ENCODE results near the gene DIS3L2.

The DIS3L2 gene

GRCh38 chr2:232038881-232039485 lies 77.5 kb downstream of the DIS3L2 start:
- H3K27me3 ChIP-seq = no peaks in the 10 kb centered on the region
- H3K36me3 ChIP-seq = peaks cover 42% of the 10 kb centered on the region
- no peaks in the 10 kb centered on the region for H4K20me1 ChIP-seq
- H3K4me1 ChIP-seq = no peaks in the 10 kb centered on the region
- H3K4me3 ChIP-seq = no peak overlapping the region
- H3K27ac ChIP-seq = no peak overlapping the region
- H3K4me2 ChIP-seq = no peak overlapping the region
- H3K9me3 ChIP-seq = peaks cover 34% of the 10 kb centered on the region
- no peak for TF ChIP-seq Cebpa-rat (IDR thresholded peaks at IDR 0.05)
- no peak overlapping the region for H3K9ac ChIP-seq

GRCh38 chr2:232042911-232043574 lies 81.5 kb downstream of the DIS3L2 start:
- H3K4me2 ChIP-seq = no peak overlapping the region
- peaks cover 24% of the 10 kb centered on the region; the same call in 1 of the 2 replicates for H3K36me3 ChIP-seq
- H3K9ac ChIP-seq = no peak overlapping the region
- TF ChIP-seq Cebpa-rat (IDR thresholded peaks at IDR 0.05) = no peak
- H3K4me1 ChIP-seq = no peaks in the 10 kb centered on the region
- no peak overlapping the region for H3K27ac ChIP-seq
- no peaks in the 10 kb centered on the region for H4K20me1 ChIP-seq
- no peaks in the 10 kb centered on the region for H3K27me3 ChIP-seq
- no peaks in the 10 kb centered on the region for H3K9me3 ChIP-seq
- no peak overlapping the region for H3K4me3 ChIP-seq

DNA sequence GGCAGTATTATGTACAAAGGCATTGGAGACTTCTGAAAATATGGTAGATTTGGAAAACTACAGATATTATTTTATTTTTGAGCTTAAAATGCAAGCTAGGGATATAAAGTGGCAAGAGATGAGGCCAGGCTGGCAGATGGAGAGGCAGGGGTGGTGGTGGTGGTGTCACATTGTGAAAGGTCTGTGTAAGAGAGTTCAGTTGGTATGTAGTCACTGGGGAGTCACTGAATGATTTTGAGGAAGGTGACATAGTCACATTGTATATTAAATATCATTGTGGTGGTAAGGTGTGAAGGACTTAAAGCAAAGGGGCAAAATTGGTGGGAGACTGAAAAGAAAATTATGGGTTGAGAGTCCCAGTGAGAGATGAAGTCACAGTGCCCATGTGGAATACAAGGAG lies 82.5 kb downstream of the DIS3L2 start:
- H3K36me3 ChIP-seq = peaks cover 19% of the 10 kb centered on the region; the same call in 1 of the 2 replicates
- no peaks in the 10 kb centered on the region for H4K20me1 ChIP-seq
- H3K9ac ChIP-seq = no peak overlapping the region
- no peaks in the 10 kb centered on the region for H3K9me3 ChIP-seq
- H3K4me3 ChIP-seq = no peak overlapping the region
- no peaks in the 10 kb centered on the region for H3K4me1 ChIP-seq
- no peak overlapping the region for H3K4me2 ChIP-seq
- no peak overlapping the region for H3K27ac ChIP-seq
- no peaks in the 10 kb centered on the region for H3K27me3 ChIP-seq
- TF ChIP-seq Cebpa-rat (IDR thresholded peaks at IDR 0.05) = no peak

GRCh38 chr2:232049350-232049749 lies 87.8 kb downstream of the DIS3L2 start:
- Histone ChIP-seq H3K4me2 (no peak overlapping the region), H3K4me3 (no peak overlapping the region), H3K4me1 (no peaks in the 10 kb centered on the region), H4K20me1 (no peaks in the 10 kb centered on the region), H3K27ac (no peak overlapping the region), H3K27me3 (no peaks in the 10 kb centered on the region), H3K9me3 (no peaks in the 10 kb centered on the region), H3K36me3 (peaks cover 19% of the 10 kb centered on the region; the same call in 1 of the 2 replicates), H3K9ac (no peak overlapping the region)
- no peak for TF ChIP-seq Cebpa-rat (IDR thresholded peaks at IDR 0.05)

- TF ChIP-seq Cebpa-rat (IDR thresholded peaks at IDR 0.05) = no peak
- Histone ChIP-seq H3K4me1 (no peaks in the 10 kb centered on the region), H3K9ac (no peak overlapping the region), H3K4me2 (no peak overlapping the region), H3K27ac (no peak overlapping the region), H3K27me3 (no peaks in the 10 kb centered on the region), H3K9me3 (no peaks in the 10 kb centered on the region; the same call in 1 of the 2 replicates), H3K36me3 (0 out of 2 replicates have a peak, but pooled peaks cover 8% of the 10 kb centered on the region), H3K4me3 (no peak overlapping the region), H4K20me1 (no peaks in the 10 kb centered on the region)
Observed at GRCh38 chr2:232052591-232052990, 91.1 kb downstream of the DIS3L2 start.

- Histone ChIP-seq H4K20me1 (no peaks in the 10 kb centered on the region), H3K4me1 (no peaks in the 10 kb centered on the region), H3K9me3 (no peaks in the 10 kb centered on the region; the same call in 1 of the 2 replicates), H3K27ac (no peak overlapping the region), H3K4me2 (no peak overlapping the region), H3K9ac (no peak overlapping the region), H3K36me3 (0 out of 2 replicates have a peak, but pooled peaks cover 8% of the 10 kb centered on the region), H3K4me3 (no peak overlapping the region), H3K27me3 (no peaks in the 10 kb centered on the region)
- no peak for TF ChIP-seq Cebpa-rat (IDR thresholded peaks at IDR 0.05)
Observed at GRCh38 chr2:232053777-232054176, 92.3 kb downstream of the DIS3L2 start.

GRCh38 chr2:232058063-232058877 lies 96.8 kb downstream of the DIS3L2 start:
- no peak overlapping the region for H3K27ac ChIP-seq
- H3K27me3 ChIP-seq = no peaks in the 10 kb centered on the region
- no peaks in the 10 kb centered on the region for H3K4me1 ChIP-seq
- no peak overlapping the region for H3K4me3 ChIP-seq
- no peak for TF ChIP-seq Cebpa-rat (IDR thresholded peaks at IDR 0.05)
- peaks cover 12% of the 10 kb centered on the region for H3K9me3 ChIP-seq
- no peaks in the 10 kb centered on the region for H3K36me3 ChIP-seq
- no peak overlapping the region for H3K4me2 ChIP-seq
- H4K20me1 ChIP-seq = peaks cover 4% of the 10 kb centered on the region; the same call in 1 of the 2 replicates
- H3K9ac ChIP-seq = no peak overlapping the region

DNA sequence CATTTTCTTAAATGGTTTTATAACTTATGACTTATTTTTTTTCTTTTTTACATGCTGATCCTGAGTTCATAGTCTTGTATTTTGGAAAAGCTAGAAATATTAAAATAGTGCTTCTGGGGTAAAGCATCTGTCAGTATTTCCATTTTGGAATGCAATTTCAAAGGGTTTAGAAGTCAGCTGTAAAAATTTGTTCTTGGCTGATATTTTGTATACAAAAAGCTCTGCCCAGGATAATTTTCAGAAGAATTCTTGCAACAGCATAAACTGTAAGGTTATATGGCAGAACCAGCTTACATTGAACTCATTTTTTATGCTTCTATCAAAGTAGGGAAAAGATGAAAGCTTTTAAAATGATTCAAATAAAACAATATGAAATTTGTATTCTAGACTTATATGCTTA lies 97.4 kb downstream of the DIS3L2 start:
- Histone ChIP-seq H3K4me3 (no peak overlapping the region), H4K20me1 (peaks cover 4% of the 10 kb centered on the region; the same call in 1 of the 2 replicates), H3K36me3 (no peaks in the 10 kb centered on the region), H3K4me1 (no peaks in the 10 kb centered on the region), H3K9me3 (peaks cover 12% of the 10 kb centered on the region), H3K27me3 (no peaks in the 10 kb centered on the region), H3K27ac (no peak overlapping the region), H3K9ac (no peak overlapping the region), H3K4me2 (no peak overlapping the region)
- no peak for TF ChIP-seq Cebpa-rat (IDR thresholded peaks at IDR 0.05)

DNA sequence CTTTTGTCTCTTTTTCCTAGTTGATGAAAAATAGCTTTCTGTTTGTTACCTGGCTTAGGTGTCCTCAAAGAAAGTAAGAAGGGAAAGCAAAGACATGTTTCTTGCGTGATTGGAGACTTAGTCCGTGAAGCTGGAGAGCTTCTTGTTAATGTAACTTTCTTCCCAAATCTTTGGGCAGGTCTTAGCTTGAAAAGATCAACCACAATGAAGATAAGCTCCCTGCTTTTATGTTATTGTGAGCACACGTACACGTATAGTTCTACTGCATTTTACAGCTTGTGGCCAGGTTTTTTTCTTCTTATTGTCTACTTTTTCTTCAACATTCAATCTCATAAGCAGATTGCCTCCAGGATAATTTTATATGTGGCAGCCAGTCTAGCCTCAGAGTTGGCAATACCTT lies 99.8 kb downstream of the DIS3L2 start:
- H3K27me3 ChIP-seq = no peaks in the 10 kb centered on the region
- H3K4me3 ChIP-seq = no peak overlapping the region
- H3K4me1 ChIP-seq = no peaks in the 10 kb centered on the region
- no peak overlapping the region for H3K27ac ChIP-seq
- peaks cover 4% of the 10 kb centered on the region; the same call in 1 of the 2 replicates for H4K20me1 ChIP-seq
- H3K36me3 ChIP-seq = no peaks in the 10 kb centered on the region
- H3K9ac ChIP-seq = no peak overlapping the region
- TF ChIP-seq Cebpa-rat (IDR thresholded peaks at IDR 0.05) = no peak
- H3K4me2 ChIP-seq = no peak overlapping the region
- H3K9me3 ChIP-seq = peaks cover 12% of the 10 kb centered on the region

GRCh38 chr2:232073026-232073425 lies 111.5 kb downstream of the DIS3L2 start:
- peaks cover 25% of the 10 kb centered on the region for H3K4me1 ChIP-seq
- H3K9me3 ChIP-seq = no peaks in the 10 kb centered on the region
- no peaks in the 10 kb centered on the region for H3K27me3 ChIP-seq
- H3K4me3 ChIP-seq = no peak overlapping the region
- H4K20me1 ChIP-seq = peaks cover 20% of the 10 kb centered on the region; the same call in 1 of the 2 replicates
- no peaks in the 10 kb centered on the region for H3K36me3 ChIP-seq
- H3K4me2 ChIP-seq = peak overlapping the region; percentile 45
- no peak overlapping the region for H3K9ac ChIP-seq
- TF ChIP-seq Cebpa-rat (IDR thresholded peaks at IDR 0.05) = no peak
- H3K27ac ChIP-seq = no peak overlapping the region

Measured in BLaER1 (cell line).